Left ventricle myocardium inferior (tissue), 1 donor: ENCODE results near the gene HSPA6. TPM values are rescaled to one million over a fixed set of nuclear protein-coding genes. Genes with fewer than 3 reads are reported as not detected.
"Not testable (repeated sequence)": the region's sequence is repeated elsewhere in the genome, so short reads cannot be mapped to it uniquely, and the experiment has no call there.

Source experiments
- DNase-seq: peaks from one replicate; pipeline ENCODE4 v3.0.0-alpha.2; 2020
- H3K27ac ChIP-seq: fragments of 200-600 bp; replicated peaks from 2 replicates; pipeline ENCODE4 v1.8.0; 2021
- H3K27me3 ChIP-seq: fragments of 200-600 bp; 2 replicates; pipeline ENCODE4 v1.8.0; 2021; ENCODE audit warnings: low read depth
- H3K36me3 ChIP-seq: fragments of 200-600 bp; 2 replicates; pipeline ENCODE4 v1.8.0; 2021
- H3K4me1 ChIP-seq: fragments of 200-600 bp; 2 replicates; pipeline ENCODE4 v1.8.0; 2021
- H3K4me3 ChIP-seq: fragments of 200-600 bp; 2 replicates; pipeline ENCODE4 v1.8.0; 2021; ENCODE audit warnings: mild to moderate bottlenecking, moderate library complexity
- H3K9me3 ChIP-seq: fragments of 200-600 bp; replicated peaks from 2 replicates; pipeline ENCODE4 v1.8.0; 2021
- intact Hi-C: fragments of 100-400 bp; cut with micrococcal nuclease; formaldehyde crosslinking; loops from one replicate; pipeline ENCODE4 v1.11.0; 2022
- total RNA-seq: library from RNA; stranded (reverse); fragmentation: NEBNext Ultra II Directional; extraction: Animal tissue kit (Norgen Biotek cat#: 25700); gene quantifications from one replicate; pipeline ENCODE4 v1.2.1, GENCODE V29; 2021
- TF ChIP-seq, protein P1 (sequence below): fragments of 200-600 bp; IDR thresholded peaks from 2 replicates; pipeline ENCODE4 v1.8.0; 2021; ENCODE audit warnings: antibody characterized with exemption, mild to moderate bottlenecking, borderline replicate concordance
- donor health status: DM: no; HTN: yes; CAD: no; lungs with severe emphysema.

The HSPA6 gene
- total RNA-seq, 1 donor from 2014 or later, result 0.58 TPM

DNA sequence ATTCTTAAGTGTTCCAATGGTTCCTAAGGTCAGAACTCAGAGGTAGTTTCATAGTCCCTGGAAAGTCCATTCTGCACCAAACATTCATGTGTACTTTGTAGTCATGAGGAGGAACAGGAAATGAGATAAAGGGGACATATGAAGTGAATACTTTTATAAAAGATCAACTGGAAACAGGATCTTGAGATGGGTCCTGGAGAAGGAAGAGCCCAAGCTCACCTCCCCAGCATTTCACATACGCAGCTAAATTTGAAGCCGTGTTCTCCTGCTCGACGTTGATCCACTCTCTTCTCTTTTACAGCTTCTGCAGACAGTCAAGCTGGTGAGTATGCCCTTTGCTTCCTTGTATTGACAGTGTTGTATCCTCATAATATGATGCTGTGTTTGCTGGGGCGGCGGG lies 18.7 kb upstream of the HSPA6 start:
- intact Hi-C loops, result no loop called here
- H3K36me3 ChIP-seq, result no peaks in the 10 kb centered on the region
- peak overlapping the region; percentile 40 for H3K27ac ChIP-seq
- no peak for DNase-seq
- peaks cover 64% of the 10 kb centered on the region for H3K27me3 ChIP-seq
- no peaks in the 10 kb centered on the region for H3K9me3 ChIP-seq
- TF ChIP-seq, protein P1, sequence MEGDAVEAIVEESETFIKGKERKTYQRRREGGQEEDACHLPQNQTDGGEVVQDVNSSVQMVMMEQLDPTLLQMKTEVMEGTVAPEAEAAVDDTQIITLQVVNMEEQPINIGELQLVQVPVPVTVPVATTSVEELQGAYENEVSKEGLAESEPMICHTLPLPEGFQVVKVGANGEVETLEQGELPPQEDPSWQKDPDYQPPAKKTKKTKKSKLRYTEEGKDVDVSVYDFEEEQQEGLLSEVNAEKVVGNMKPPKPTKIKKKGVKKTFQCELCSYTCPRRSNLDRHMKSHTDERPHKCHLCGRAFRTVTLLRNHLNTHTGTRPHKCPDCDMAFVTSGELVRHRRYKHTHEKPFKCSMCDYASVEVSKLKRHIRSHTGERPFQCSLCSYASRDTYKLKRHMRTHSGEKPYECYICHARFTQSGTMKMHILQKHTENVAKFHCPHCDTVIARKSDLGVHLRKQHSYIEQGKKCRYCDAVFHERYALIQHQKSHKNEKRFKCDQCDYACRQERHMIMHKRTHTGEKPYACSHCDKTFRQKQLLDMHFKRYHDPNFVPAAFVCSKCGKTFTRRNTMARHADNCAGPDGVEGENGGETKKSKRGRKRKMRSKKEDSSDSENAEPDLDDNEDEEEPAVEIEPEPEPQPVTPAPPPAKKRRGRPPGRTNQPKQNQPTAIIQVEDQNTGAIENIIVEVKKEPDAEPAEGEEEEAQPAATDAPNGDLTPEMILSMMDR, result no peak
- H3K4me3 ChIP-seq, result peak overlapping the region; percentile 46
- no peaks in the 10 kb centered on the region for H3K4me1 ChIP-seq

DNA sequence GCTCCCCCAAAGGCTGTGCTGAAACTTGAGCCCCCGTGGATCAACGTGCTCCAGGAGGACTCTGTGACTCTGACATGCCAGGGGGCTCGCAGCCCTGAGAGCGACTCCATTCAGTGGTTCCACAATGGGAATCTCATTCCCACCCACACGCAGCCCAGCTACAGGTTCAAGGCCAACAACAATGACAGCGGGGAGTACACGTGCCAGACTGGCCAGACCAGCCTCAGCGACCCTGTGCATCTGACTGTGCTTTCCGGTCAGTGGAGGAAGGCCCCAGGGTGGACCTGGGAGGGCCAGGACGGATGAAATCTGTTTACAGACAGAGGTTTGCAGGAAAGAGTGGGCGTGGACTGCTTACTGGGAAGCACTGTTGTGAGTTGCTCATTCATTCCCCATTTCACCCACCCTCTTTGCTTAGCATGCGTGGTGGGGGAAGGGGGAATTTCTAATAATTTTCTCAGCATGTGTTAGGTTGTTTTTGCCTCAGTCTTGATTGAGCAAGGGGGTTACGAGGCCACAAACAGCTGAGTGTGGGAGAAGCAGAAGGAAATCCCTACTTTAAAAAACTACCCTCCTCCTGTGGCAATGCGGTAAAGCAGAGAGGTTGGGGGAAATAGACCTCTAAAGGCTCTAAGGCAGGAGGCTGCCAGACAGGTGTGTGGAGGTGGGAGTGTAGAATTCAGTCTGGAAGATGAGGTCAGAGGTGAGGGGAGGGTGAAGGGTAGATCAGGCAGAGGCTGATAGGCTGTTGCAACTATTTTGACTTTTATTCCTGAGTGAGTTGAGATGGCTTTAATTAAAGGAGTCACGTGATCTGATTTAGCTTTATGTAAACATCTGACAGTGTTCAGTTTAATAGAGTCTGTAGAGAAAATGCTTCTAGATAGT lies 17.8 kb upstream of the HSPA6 start:
- H3K27me3 ChIP-seq, result peaks cover 62% of the 10 kb centered on the region
- no peaks in the 10 kb centered on the region for H3K4me1 ChIP-seq
- DNase-seq, result peak; percentile 25
- H3K36me3 ChIP-seq, result no peaks in the 10 kb centered on the region
- intact Hi-C loops, result no loop called here
- H3K27ac ChIP-seq, result peak overlapping the region; percentile 40
- TF ChIP-seq, protein P1, result no peak
- peak overlapping the region; percentile 46 for H3K4me3 ChIP-seq
- H3K9me3 ChIP-seq, result no peaks in the 10 kb centered on the region

DNA sequence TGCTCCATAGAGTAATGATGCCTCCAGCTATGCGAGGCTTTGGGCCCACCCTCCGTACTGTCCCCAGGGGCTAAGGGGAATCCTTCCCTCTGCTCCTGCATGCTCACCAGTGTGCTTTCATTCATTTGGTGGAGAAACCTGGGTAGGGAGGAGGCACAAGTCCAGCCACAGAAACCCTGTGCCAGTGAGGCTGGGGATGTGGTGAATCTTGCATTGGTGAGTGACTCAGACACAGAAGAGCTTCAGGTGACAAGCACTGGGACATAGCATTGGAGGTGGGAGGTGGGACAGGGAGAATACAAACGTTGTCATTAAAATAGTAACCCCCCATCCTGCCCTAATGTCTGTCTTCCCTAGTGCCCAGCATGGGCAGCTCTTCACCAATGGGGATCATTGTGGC lies 13.9 kb upstream of the HSPA6 start:
- Histone ChIP-seq H3K27ac (no peak overlapping the region), H3K4me3 (no peak overlapping the region), H3K9me3 (no peaks in the 10 kb centered on the region), H3K27me3 (peaks cover 24% of the 10 kb centered on the region), H3K36me3 (no peaks in the 10 kb centered on the region), H3K4me1 (peaks cover 3% of the 10 kb centered on the region)
- intact Hi-C loops, result no loop called here
- no peak for DNase-seq
- TF ChIP-seq, protein P1, result no peak

DNA sequence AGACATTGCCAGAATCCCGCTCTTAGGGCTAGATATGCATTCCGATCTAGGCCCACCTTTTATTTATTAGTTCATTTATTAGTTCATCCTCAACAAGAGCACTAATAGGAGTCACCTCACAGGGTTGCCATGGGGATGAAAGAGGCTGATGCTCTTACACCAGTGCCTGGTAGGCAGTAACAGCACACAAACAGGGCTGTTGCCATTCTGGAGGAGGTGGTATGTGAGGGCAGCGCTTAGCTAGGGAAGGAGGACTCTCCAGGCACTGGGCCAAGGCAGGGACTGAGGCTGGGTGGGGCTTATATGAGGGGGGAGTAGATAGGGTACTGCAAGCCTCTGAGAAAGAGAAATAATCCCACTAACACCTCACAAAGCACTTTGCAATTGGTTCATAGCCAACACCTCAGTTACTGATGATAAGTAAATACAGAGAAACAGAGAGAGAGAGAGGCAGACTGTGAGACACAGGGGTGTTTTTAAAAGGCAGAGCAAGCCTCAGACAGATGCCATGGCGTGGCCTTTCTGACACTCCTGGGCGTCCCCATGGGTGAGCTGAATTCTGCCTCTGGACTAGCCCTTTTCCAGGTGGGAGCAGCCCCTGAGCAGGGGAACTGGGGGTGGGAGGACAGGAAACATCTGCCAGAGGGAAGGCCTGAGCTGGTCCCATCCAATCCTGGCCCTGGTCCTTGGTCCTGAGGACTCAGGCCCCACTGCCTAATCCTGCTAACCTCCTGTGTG lies 13.2 kb upstream of the HSPA6 start:
- intact Hi-C loops, result no loop called here
- Histone ChIP-seq H3K4me1 (peaks cover 3% of the 10 kb centered on the region), H3K9me3 (no peaks in the 10 kb centered on the region), H3K4me3 (no peak overlapping the region), H3K36me3 (no peaks in the 10 kb centered on the region), H3K27me3 (peaks cover 19% of the 10 kb centered on the region), H3K27ac (no peak overlapping the region)
- no peak for DNase-seq
- TF ChIP-seq, protein P1, result no peak

DNA sequence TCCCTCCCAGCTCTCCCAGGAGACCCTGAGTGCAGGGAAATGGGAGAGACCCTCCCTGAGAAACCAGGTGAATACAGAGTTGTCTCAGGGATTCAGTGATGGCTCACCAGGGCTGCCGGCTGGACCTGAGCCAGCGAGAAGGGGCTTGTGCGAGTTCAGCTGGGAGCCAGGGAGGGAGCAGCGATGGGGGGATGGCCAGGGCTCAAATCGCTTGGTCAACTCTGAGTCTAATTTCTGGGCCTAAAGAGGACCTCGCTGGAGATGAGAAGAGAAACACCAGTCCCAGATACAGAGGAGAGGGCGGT lies 12.6 kb upstream of the HSPA6 start:
- intact Hi-C loops, result no loop called here
- DNase-seq, result no peak
- H3K27ac ChIP-seq, result no peak overlapping the region
- H3K4me3 ChIP-seq, result no peak overlapping the region
- no peaks in the 10 kb centered on the region for H3K9me3 ChIP-seq
- H3K27me3 ChIP-seq, result peaks cover 14% of the 10 kb centered on the region
- no peaks in the 10 kb centered on the region for H3K36me3 ChIP-seq
- peaks cover 3% of the 10 kb centered on the region for H3K4me1 ChIP-seq
- TF ChIP-seq, protein P1, result no peak

DNA sequence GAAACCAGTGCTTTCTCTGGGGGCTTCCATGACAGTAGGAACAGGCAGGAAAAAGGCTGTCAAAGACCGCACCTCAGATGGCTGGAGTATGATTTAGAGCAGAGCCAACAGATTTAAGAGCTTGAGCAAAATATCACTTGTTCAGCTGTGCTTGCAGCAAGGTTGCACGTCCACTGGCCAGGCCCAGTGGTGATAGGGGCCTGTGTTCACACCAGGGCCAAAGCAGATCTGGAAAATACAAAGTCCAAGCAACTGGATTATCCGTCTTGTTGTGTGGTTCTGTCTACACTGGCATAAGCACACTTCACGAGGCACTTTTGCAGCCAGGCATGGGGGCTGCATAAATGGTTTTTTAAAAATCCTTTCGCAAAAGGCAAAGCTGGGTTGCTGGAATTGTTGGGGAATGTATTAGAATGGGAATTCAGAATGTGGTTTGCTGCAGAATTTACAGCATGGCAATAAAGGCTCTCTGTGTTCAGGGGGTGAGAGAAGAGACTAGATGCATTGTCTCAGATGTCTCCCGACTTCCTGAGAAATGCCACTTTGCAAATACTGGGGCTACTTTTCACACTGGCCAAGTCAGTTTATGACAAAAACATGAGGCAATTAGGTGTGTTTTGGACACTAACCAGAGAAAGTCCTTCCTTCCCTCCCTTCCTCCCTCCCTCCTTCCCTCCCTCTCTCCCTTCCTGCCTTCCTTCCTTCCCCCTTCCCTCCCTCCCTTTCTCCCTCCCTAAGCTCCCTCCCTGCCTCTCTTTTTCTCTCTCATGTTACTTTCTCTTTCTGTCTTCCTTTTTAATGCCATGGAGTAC lies 11.5 kb upstream of the HSPA6 start:
- DNase-seq, H3K27me3 ChIP-seq, H3K9me3 ChIP-seq, intact Hi-C loops, H3K36me3 ChIP-seq, H3K4me3 ChIP-seq, H3K4me1 ChIP-seq: not testable (repeated sequence)
- H3K27ac ChIP-seq, result peak overlapping the region; percentile 21

DNA sequence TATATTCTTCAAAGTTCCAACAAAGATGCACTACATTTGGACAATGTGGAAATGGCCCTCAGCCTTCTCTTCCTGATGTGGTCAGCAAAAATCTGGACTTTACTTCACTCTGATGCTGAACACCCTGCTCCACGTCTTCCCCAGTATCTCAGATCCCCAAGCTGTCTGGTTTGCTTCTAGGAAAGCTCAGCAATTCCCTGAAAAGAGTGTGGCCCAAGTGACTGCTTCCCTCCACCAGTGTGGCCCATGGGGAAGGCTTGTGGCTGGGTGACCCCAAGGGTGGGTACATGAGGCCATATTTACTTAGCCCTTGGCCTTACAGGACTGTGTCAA lies 10.9 kb upstream of the HSPA6 start:
- peak overlapping the region; percentile 63 for H3K27ac ChIP-seq
- intact Hi-C loops, H3K9me3 ChIP-seq, H3K27me3 ChIP-seq, H3K36me3 ChIP-seq, DNase-seq, H3K4me1 ChIP-seq, H3K4me3 ChIP-seq: not testable (repeated sequence)

DNA sequence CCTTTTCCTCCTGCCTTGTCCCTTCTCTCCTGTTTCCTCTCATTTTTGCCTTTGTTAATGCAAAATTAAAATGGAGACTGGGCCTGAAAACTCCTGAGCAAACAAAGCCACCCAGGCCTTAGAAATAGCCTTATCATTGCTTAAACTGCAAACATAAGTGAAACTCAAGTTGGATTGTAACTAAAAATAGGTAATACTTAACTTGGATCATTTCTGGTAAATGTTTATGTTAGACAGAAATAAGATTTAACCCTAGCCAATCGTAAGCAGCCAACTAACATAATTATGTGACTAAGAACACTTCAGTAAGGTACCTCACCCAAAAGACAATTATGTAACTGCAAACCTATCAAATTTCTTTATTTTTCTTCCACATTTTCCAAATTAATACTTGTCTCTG lies 10.4 kb upstream of the HSPA6 start:
- H3K9me3 ChIP-seq, H3K27me3 ChIP-seq, H3K4me3 ChIP-seq, DNase-seq, H3K36me3 ChIP-seq, H3K4me1 ChIP-seq, intact Hi-C loops: not testable (repeated sequence)
- H3K27ac ChIP-seq, result peak overlapping the region; percentile 63
